ENCODE data around the gene FOXD4L1.
"Not testable (repeated sequence)": the region's sequence is repeated elsewhere in the genome, so short reads cannot be mapped to it uniquely, and the experiment has no call there.

Gene FOXD4L1

DNA sequence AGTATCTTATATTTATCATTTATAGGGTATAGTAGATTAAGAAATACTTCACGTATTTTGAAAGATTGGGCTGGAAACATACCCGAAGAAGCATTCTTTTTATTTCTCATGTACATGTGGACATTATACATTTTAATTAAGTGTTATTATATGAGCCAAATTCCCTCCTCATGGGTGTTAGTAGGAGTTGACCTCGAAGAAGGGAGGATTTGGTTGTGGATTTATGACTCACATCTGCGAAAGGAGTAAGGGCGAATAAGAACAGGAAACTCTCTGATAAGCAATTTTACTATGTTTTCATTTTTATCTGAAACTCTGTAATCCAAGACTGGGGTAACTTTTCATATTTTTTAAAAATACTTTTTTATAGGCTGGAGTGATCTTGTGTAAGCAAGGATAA is 23.0 kb downstream of the FOXD4L1 start:
- not testable (repeated sequence) for H3K4me3 ChIP-seq (ENCODE audit: low read depth, low read length)

DNA sequence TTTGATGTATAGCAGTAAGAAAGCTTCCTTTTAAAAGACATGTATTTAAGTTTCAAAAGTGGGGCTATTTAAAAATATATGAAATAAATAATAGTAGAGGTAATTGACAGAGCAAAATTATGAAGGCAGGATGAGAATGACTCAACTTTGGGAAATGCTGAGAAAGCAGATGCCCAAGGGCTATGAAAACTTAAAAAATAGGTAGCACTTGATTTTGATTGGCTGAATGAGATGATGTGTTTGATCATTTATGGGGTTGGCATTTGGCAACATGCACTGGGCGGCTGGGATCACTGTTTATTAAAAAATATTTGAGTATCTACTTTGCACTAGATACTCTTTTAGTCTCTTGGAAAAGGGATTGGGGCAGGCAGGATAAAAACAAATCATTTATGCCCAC is 26.5 kb downstream of the FOXD4L1 start:
- not testable (repeated sequence) for H3K4me3 ChIP-seq (ENCODE audit: low read depth, low read length)

DNA sequence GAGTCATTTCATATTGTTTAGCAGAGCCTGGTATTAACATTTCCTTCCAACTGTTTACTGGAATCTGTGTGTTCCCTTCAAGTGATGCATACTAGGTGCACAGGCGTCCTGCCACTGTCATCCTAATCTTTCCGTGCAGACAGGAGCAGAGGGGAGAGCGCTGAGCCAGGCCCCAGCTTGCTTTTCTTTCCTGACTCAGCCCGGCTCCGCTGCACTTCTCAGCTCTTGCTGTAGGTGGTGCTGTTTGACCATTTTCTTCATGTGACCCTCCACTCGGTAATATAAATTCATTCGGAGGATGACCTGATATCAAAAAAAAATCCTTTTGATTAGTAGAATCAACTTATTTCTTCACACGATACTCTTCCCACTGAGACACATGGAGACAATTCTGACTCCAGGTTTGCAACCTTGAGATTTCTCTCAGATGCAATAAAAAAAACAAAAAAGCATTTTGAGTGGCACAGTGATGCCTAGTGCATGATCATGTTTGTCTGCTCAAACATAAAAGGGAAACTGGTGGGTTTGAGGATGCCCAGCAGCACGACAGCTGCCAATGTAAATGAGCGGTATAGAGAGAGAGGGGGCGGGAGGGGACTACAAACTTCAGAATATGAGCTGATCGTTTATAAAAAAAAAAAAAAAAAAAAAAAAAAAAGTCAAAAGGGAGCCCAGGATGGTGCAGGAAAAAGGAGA is 29.0 kb downstream of the FOXD4L1 start:
- not testable (repeated sequence) for H3K4me3 ChIP-seq (ENCODE audit: low read depth, low read length)

DNA sequence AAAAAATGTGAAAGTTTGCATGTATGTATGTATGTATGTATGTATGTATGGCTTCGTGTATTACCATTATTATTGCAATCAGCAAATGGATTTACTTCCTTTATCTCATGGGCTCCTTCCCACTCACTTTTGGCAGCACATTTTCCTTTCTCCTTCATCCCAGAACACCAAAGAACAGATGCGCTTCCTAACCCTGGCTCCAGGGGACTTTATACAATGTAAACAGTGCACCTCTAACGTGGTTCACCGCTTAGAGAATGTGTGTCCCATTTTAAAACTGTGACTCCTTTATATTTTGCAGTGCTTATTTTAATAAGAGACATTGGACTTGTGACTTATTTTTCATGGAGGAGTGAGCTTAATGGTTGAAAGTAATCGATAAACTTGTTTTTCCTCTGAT is 29.7 kb downstream of the FOXD4L1 start:
- not testable (repeated sequence) for H3K4me3 ChIP-seq (ENCODE audit: low read depth, low read length)

DNA sequence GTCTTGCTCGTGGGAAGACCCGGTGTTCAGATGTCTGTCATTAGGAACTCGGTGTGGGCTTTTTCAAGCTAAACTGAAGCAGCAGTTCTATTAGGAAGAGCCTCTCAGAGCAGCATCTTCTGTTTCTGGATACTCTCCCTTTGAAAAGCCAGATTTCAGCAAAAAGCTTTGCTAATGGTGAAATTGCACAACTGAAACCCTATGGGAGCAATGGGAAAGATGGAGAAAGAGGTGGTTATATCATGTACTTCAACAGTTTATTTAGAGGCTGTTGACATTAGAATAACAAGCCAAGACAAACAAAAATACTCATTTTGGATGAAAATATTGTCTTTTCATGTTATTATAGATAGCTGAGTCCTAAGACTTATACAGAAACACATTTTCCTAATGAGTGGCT is 30.4 kb downstream of the FOXD4L1 start:
- H3K4me3 ChIP-seq (ENCODE audit: low read depth, low read length), result not testable (repeated sequence)

- H3K4me3 ChIP-seq (ENCODE audit: low read depth, low read length), result not testable (repeated sequence)
Measured at GRCh38 chr2:113532991-113533390, 34.5 kb downstream of the FOXD4L1 start.

DNA sequence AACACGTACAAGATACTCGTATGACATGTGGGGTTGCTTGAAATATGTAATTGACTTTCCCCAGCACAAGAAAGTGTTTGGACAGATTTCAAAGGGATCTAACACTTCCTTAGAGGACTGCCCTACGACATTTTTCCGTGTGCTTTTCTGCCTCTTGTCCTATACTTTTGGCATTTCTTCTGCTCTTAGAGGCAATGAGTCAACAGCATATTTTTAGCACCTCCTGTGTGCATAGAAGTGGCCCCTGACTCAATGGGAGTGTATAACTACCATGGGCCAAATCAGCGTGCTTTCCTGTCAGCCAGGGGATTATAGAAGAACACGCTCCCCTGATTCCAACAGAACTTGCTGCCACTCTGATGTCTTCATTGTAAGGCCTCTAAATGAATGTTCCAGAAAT is 38.1 kb downstream of the FOXD4L1 start:
- not testable (repeated sequence) for H3K4me3 ChIP-seq (ENCODE audit: low read depth, low read length)

GRCh38 chr2:113540834-113541203 is 42.4 kb downstream of the FOXD4L1 start:
- H3K4me3 ChIP-seq (ENCODE audit: low read depth, low read length), result not testable (repeated sequence)

- not testable (repeated sequence) for H3K4me3 ChIP-seq (ENCODE audit: low read depth, low read length)
Measured at GRCh38 chr2:113541204-113541975, 42.9 kb downstream of the FOXD4L1 start.

- not testable (repeated sequence) for H3K4me3 ChIP-seq (ENCODE audit: low read depth, low read length)
Measured at GRCh38 chr2:113541976-113542485, 43.6 kb downstream of the FOXD4L1 start.

DNA sequence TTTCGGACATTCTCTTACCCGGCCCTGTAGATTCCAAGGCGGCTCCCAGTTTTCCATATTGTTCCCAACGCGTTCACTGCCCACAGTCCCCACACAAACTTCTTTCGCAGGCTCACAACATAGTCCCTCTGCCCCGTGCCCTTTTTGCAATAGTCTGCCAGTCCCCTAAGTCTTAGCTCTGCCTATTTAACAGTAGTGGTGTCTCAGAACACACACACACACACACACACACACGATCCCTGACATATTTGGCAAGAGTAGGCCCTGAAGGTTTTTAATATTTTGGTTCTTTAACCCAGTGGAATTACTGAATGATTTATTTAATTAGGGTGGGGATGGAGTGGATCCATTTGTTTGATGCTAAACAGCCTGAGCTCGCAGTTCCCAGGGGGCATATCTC is 44.1 kb downstream of the FOXD4L1 start:
- H3K4me3 ChIP-seq (ENCODE audit: low read depth, low read length), result not testable (repeated sequence)
